Measurements from ENCODE around the gene SET.

The SET gene, protein sequence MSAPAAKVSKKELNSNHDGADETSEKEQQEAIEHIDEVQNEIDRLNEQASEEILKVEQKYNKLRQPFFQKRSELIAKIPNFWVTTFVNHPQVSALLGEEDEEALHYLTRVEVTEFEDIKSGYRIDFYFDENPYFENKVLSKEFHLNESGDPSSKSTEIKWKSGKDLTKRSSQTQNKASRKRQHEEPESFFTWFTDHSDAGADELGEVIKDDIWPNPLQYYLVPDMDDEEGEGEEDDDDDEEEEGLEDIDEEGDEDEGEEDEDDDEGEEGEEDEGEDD

DNA sequence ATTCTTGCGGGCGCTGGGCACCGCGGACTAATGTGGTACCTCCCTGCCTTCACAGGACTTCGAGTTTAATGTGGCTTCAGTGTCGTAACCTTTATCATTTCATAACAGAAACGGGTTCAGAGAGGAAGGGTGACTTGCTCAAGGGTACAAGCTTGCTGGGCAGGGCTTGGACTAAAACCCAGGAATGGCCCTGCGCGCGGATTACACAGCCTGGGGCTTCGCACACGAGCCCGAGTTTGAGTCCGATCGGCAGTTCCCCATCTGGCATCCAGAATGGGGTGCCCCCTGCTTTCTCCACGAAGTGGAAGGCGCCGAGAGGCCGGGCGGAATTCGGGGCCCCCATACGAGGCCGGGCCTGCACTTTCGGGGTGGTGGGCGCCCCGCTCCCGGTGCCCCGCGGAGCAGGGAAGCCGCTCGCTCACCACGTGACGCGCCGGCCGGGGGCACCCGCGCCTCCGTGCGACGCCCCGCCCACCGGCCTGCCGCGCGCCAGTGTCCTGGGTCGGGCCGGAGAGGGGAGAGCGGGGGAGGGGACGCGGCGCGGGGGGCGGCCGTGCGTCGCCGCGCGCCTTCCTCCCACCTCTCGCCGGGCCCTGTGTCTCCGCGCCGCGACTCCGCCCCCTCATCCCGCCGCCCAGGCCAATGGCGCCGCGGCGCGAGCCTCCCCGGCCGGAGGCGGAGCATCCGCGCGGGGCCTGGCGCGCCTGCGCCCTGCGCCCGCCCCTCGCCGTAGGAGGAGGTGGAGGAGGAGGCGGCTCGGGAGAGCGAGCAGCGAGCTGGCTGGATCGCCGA is at the start of gene SET:
Gene SET (plus strand): TSS at position 722 of the 792 bp plus-strand sequence. CDS start 361 bp downstream, outside the sequence.
- TF ChIP-seq OSR1 (CRISPR knock-in tag; IDR thresholded peaks at IDR 0.05) = no peak
- TF ChIP-seq, protein P1, sequence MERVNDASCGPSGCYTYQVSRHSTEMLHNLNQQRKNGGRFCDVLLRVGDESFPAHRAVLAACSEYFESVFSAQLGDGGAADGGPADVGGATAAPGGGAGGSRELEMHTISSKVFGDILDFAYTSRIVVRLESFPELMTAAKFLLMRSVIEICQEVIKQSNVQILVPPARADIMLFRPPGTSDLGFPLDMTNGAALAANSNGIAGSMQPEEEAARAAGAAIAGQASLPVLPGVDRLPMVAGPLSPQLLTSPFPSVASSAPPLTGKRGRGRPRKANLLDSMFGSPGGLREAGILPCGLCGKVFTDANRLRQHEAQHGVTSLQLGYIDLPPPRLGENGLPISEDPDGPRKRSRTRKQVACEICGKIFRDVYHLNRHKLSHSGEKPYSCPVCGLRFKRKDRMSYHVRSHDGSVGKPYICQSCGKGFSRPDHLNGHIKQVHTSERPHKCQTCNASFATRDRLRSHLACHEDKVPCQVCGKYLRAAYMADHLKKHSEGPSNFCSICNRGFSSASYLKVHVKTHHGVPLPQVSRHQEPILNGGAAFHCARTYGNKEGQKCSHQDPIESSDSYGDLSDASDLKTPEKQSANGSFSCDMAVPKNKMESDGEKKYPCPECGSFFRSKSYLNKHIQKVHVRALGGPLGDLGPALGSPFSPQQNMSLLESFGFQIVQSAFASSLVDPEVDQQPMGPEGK (CRISPR knock-in tag; IDR thresholded peaks at IDR 0.05; ENCODE audit: borderline replicate concordance) = no peak
- no peak for TF ChIP-seq ARNTL (CRISPR knock-in tag; IDR thresholded peaks at IDR 0.05; ENCODE audit: borderline replicate concordance, low read depth)
- no peak for TF ChIP-seq ISL1 (CRISPR knock-in tag; IDR thresholded peaks at IDR 0.05)
- TF ChIP-seq ZC3H10 (CRISPR knock-in tag; IDR thresholded peaks at IDR 0.05) = no peak
- TF ChIP-seq GLIS3 (CRISPR knock-in tag; IDR thresholded peaks at IDR 0.05) = no peak
- TF ChIP-seq, protein P2, sequence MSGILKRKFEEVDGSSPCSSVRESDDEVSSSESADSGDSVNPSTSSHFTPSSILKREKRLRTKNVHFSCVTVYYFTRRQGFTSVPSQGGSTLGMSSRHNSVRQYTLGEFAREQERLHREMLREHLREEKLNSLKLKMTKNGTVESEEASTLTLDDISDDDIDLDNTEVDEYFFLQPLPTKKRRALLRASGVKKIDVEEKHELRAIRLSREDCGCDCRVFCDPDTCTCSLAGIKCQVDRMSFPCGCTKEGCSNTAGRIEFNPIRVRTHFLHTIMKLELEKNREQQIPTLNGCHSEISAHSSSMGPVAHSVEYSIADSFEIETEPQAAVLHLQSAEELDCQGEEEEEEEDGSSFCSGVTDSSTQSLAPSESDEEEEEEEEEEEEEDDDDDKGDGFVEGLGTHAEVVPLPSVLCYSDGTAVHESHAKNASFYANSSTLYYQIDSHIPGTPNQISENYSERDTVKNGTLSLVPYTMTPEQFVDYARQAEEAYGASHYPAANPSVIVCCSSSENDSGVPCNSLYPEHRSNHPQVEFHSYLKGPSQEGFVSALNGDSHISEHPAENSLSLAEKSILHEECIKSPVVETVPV (CRISPR knock-in tag; IDR thresholded peaks at IDR 0.05) = no peak
- TF ChIP-seq TOX (CRISPR knock-in tag; IDR thresholded peaks at IDR 0.05; ENCODE audit: borderline replicate concordance) = no peak
- TF ChIP-seq RARB (CRISPR knock-in tag; IDR thresholded peaks at IDR 0.05) = no peak
- no peak for TF ChIP-seq PPARA (CRISPR knock-in tag; IDR thresholded peaks at IDR 0.05; ENCODE audit: borderline replicate concordance)
- no peak for TF ChIP-seq ZNF70 (CRISPR knock-in tag; IDR thresholded peaks at IDR 0.05)
- TF ChIP-seq, protein P3, sequence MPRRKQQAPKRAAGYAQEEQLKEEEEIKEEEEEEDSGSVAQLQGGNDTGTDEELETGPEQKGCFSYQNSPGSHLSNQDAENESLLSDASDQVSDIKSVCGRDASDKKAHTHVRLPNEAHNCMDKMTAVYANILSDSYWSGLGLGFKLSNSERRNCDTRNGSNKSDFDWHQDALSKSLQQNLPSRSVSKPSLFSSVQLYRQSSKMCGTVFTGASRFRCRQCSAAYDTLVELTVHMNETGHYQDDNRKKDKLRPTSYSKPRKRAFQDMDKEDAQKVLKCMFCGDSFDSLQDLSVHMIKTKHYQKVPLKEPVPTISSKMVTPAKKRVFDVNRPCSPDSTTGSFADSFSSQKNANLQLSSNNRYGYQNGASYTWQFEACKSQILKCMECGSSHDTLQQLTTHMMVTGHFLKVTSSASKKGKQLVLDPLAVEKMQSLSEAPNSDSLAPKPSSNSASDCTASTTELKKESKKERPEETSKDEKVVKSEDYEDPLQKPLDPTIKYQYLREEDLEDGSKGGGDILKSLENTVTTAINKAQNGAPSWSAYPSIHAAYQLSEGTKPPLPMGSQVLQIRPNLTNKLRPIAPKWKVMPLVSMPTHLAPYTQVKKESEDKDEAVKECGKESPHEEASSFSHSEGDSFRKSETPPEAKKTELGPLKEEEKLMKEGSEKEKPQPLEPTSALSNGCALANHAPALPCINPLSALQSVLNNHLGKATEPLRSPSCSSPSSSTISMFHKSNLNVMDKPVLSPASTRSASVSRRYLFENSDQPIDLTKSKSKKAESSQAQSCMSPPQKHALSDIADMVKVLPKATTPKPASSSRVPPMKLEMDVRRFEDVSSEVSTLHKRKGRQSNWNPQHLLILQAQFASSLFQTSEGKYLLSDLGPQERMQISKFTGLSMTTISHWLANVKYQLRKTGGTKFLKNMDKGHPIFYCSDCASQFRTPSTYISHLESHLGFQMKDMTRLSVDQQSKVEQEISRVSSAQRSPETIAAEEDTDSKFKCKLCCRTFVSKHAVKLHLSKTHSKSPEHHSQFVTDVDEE (CRISPR knock-in tag; IDR thresholded peaks at IDR 0.05) = no peak
- TF ChIP-seq ZNF565 (CRISPR knock-in tag; conservative IDR thresholded peaks at IDR 0.05; ENCODE audit: low read depth) = no peak
- TF ChIP-seq CSDC2 (CRISPR knock-in tag; IDR thresholded peaks at IDR 0.05) = no peak
- peak; percentile 93 for ATAC-seq

DNA sequence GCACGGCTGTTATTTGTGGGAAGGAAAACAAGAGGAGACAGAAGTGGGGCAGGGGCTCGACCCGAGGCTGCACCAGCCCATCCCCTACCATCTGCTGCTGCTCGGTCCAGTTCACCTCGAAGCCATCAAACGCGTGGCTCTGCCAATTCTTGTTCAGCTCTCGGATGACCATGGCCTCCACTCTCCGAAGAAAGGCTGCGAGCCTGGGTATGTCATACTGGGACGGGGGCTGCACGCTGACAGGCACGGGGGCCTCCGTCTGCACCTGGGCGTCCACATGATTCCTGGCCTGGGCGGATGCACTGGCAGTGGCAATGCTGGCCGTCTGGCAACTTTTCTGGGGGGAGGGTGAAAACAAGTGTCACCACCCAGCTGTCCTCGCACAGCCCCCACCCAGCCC is 48.4 kb upstream of the SET start:
- no peak for ATAC-seq
- TF ChIP-seq ZFP30 (CRISPR knock-in tag; IDR thresholded peaks at IDR 0.05) (no peak), TOX (CRISPR knock-in tag; IDR thresholded peaks at IDR 0.05; ENCODE audit: borderline replicate concordance) (no peak), GLIS3 (CRISPR knock-in tag; IDR thresholded peaks at IDR 0.05) (no peak), ESRRG (CRISPR knock-in tag; IDR thresholded peaks at IDR 0.05) (no peak), OSR1 (CRISPR knock-in tag; IDR thresholded peaks at IDR 0.05) (no peak), BACH2 (CRISPR knock-in tag; IDR thresholded peaks at IDR 0.05; ENCODE audit: borderline replicate concordance) (no peak), ZC3H10 (CRISPR knock-in tag; IDR thresholded peaks at IDR 0.05) (no peak), ZNF565 (CRISPR knock-in tag; conservative IDR thresholded peaks at IDR 0.05; ENCODE audit: low read depth) (no peak)
- TF ChIP-seq, protein P1 (CRISPR knock-in tag; IDR thresholded peaks at IDR 0.05; ENCODE audit: borderline replicate concordance) = no peak

DNA sequence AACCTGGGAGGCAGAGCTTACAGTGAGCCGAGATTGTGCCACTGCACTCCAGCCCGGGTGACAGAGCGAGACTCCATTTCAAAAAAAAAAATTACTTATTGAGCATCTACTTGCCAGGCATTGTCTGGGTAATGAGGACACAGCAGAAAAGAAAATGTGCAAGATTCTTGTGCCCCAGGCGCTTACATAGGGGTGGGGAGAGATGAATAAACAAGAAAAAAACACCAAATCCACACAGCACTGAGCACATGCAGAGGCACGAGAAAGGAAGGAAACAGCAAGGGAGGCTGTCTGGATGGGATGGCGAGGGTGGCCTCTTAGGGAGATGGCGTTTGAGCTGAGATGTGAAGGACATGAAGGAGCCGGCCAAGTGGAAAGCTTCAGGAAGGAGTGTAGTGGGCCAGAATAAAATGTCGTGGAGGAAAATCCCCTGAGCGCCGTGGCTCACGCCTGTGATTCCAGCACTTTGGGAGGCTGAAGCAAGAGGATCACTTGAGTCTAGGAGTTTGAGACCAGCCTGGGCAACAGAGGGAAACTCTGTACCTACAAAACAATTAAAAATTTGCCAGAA is 46.3 kb upstream of the SET start:
- no peak; the same call in 2 of the 3 replicates for ATAC-seq
- TF ChIP-seq TCF4 (CRISPR knock-in tag; IDR thresholded peaks at IDR 0.05; ENCODE audit: borderline replicate concordance) = no peak
- no peak for TF ChIP-seq ESRRG (CRISPR knock-in tag; IDR thresholded peaks at IDR 0.05)
- TF ChIP-seq ZNF70 (CRISPR knock-in tag; IDR thresholded peaks at IDR 0.05) = no peak
- no peak for TF ChIP-seq ARNTL (CRISPR knock-in tag; IDR thresholded peaks at IDR 0.05; ENCODE audit: borderline replicate concordance, low read depth)
- TF ChIP-seq, protein P2 (CRISPR knock-in tag; IDR thresholded peaks at IDR 0.05) = no peak
- TF ChIP-seq PPARA (CRISPR knock-in tag; IDR thresholded peaks at IDR 0.05; ENCODE audit: borderline replicate concordance) = no peak
- no peak for TF ChIP-seq CSDC2 (CRISPR knock-in tag; IDR thresholded peaks at IDR 0.05)
- no peak for TF ChIP-seq ZC3H10 (CRISPR knock-in tag; IDR thresholded peaks at IDR 0.05)
- TF ChIP-seq, protein P4, sequence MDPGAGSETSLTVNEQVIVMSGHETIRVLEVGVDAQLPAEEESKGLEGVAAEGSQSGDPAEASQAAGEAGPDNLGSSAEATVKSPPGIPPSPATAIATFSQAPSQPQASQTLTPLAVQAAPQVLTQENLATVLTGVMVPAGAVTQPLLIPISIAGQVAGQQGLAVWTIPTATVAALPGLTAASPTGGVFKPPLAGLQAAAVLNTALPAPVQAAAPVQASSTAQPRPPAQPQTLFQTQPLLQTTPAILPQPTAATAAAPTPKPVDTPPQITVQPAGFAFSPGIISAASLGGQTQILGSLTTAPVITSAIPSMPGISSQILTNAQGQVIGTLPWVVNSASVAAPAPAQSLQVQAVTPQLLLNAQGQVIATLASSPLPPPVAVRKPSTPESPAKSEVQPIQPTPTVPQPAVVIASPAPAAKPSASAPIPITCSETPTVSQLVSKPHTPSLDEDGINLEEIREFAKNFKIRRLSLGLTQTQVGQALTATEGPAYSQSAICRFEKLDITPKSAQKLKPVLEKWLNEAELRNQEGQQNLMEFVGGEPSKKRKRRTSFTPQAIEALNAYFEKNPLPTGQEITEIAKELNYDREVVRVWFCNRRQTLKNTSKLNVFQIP (CRISPR knock-in tag; IDR thresholded peaks at IDR 0.05; ENCODE audit: borderline replicate concordance, low read depth) = no peak
- no peak for TF ChIP-seq TOX (CRISPR knock-in tag; IDR thresholded peaks at IDR 0.05; ENCODE audit: borderline replicate concordance)
- TF ChIP-seq BACH2 (CRISPR knock-in tag; IDR thresholded peaks at IDR 0.05; ENCODE audit: borderline replicate concordance) = no peak
- no peak for TF ChIP-seq OSR1 (CRISPR knock-in tag; IDR thresholded peaks at IDR 0.05)
- TF ChIP-seq, protein P1 (CRISPR knock-in tag; IDR thresholded peaks at IDR 0.05; ENCODE audit: borderline replicate concordance) = no peak
- TF ChIP-seq RARB (CRISPR knock-in tag; IDR thresholded peaks at IDR 0.05) = no peak
- no peak for TF ChIP-seq ZNF565 (CRISPR knock-in tag; conservative IDR thresholded peaks at IDR 0.05; ENCODE audit: low read depth)
